SK-N-SH (cell line): ENCODE measurements around the gene SYNGR4. TPM values are rescaled to one million over a fixed set of nuclear protein-coding genes. Genes with fewer than 3 reads are reported as not detected.

Experiments
- CTCF ChIA-PET: fragments of 300-600, 350-600 bp; formaldehyde crosslinking; extraction: SDS; loops from one replicate; lab custom pipeline; 2021; lab: Yijun Ruan, JAX
- POLR2A ChIA-PET: fragments of 350-600 bp; sonication (Branson Sonifier 250); formaldehyde crosslinking; extraction: SDS; loops from one replicate; lab custom pipeline; 2020; ENCODE audit warnings: antibody characterized with exemption, inconsistent platforms; lab: Yijun Ruan, JAX
- DNase-seq: peaks from one replicate; pipeline ENCODE4 v3.0.0; 2012
- H2AFZ ChIP-seq: fragments of 200-600 bp; sonication (generic); 2 replicates; pipeline ENCODE4 v1.8.1; 2016; ENCODE audit warnings: antibody characterized with exemption, mild to moderate bottlenecking, low read depth
- H3F3A ChIP-seq: fragments of 200-600 bp; sonication (generic); replicated peaks from 2 replicates; pipeline ENCODE3; 2016; ENCODE audit warnings: antibody characterized with exemption, mild to moderate bottlenecking; ENCODE audit not compliant: insufficient read depth
- H3K27ac ChIP-seq, 2 experiments: fragments of 200-500 bp in 1 of 2; fragments of 200-600 bp in 1 of 2; sonication (Bioruptor generic) in 1 of 2; sonication (generic), shearing (Covaris generic) in 1 of 2; 2 replicates each; pipeline versions ENCODE4 v1.5.1 to v1.6.1; 2014 to 2016; ENCODE audit warnings: low read depth in 2 of 2, inconsistent platforms in 1 of 2, low read length in 1 of 2, mild to moderate bottlenecking in 1 of 2, mixed read lengths in 1 of 2
- H3K27me3 ChIP-seq: fragments of 200-600 bp; sonication (generic), shearing (Covaris generic); 2 replicates; pipeline ENCODE4 v1.6.1; 2016; ENCODE audit warnings: mixed run types; ENCODE audit not compliant: insufficient read depth
- H3K36me3 ChIP-seq, 2 experiments: fragments of 200-500 bp in 1 of 2; fragments of 200-600 bp in 1 of 2; sonication (Bioruptor generic) in 1 of 2; sonication (generic) in 1 of 2; replicated peaks in 1 of 2; 2 replicates each; pipeline versions ENCODE3 to v1.5.1; 2014 to 2016; ENCODE audit warnings: low read length in 1 of 2, mild to moderate bottlenecking in 1 of 2; ENCODE audit not compliant: insufficient read depth in 2 of 2, control insufficient read depth in 1 of 2
- H3K4me1 ChIP-seq, 2 experiments: fragments of 200-500 bp in 1 of 2; fragments of 200-600 bp in 1 of 2; sonication (Bioruptor generic) in 1 of 2; sonication (generic), shearing (Covaris generic) in 1 of 2; 2 replicates each; pipeline versions ENCODE4 v1.5.1 to v1.6.1; 2014 to 2016; ENCODE audit warnings: low read depth in 1 of 2, low read length in 1 of 2, mixed run types in 1 of 2; ENCODE audit not compliant: insufficient read depth in 2 of 2, control insufficient read depth in 1 of 2
- H3K4me2 ChIP-seq: fragments of 200-600 bp; sonication (generic), shearing (Covaris generic); 2 replicates; pipeline ENCODE4 v1.6.1; 2017; ENCODE audit warnings: mixed run types
- H3K4me3 ChIP-seq, 2 experiments: fragments of 200-500 bp in 1 of 2; fragments of 200-600 bp in 1 of 2; sonication (Bioruptor generic) in 1 of 2; sonication (generic), shearing (Covaris generic) in 1 of 2; 2 replicates each; pipeline versions ENCODE4 v1.5.1 to v1.8.1; 2014 to 2016; ENCODE audit warnings: low read depth in 2 of 2, inconsistent platforms in 1 of 2, low read length in 1 of 2, mild to moderate bottlenecking in 1 of 2, mixed read lengths in 1 of 2, moderate library complexity in 1 of 2
- H3K79me2 ChIP-seq: fragments of 200-600 bp; sonication (generic); 2 replicates; pipeline ENCODE4 v1.8.1; 2017; ENCODE audit warnings: mild to moderate bottlenecking; ENCODE audit not compliant: insufficient read depth
- H3K9ac ChIP-seq: fragments of 200-600 bp; sonication (generic); 2 replicates; pipeline ENCODE4 v1.6.1; 2017; ENCODE audit warnings: mixed run types
- H3K9me2 ChIP-seq: fragments of 200-600 bp; sonication (generic); 2 replicates; pipeline ENCODE4 v1.6.1; 2017; ENCODE audit warnings: mixed run types
- H3K9me3 ChIP-seq: fragments of 200-600 bp; sonication (generic); 2 replicates; pipeline ENCODE4 v1.6.1; 2017; ENCODE audit warnings: mixed run types, mild to moderate bottlenecking, moderate library complexity
- H4K20me1 ChIP-seq: fragments of 200-600 bp; sonication (generic); 2 replicates; pipeline ENCODE4 v1.6.1; 2017; ENCODE audit warnings: mild to moderate bottlenecking, mixed run types; ENCODE audit not compliant: insufficient read depth
- CHD2 ChIP-seq: fragments of 150-350 bp; IDR thresholded peaks from 2 replicates; pipeline ENCODE4 v1.6.1; 2018; ENCODE audit warnings: low read length; ENCODE audit not compliant: partially characterized antibody
- EP300 ChIP-seq, 2 experiments: IDR thresholded peaks; 2 replicates each; pipeline versions ENCODE4 v1.4.0 to v1.6.1; 2012; ENCODE audit warnings: borderline replicate concordance in 1 of 2, low read depth in 1 of 2, low read length in 1 of 2
- EZH2phosphoT487 ChIP-seq: fragments of 200-600 bp; sonication (generic); IDR thresholded peaks from 2 replicates; pipeline ENCODE4 v1.6.1; 2017; ENCODE audit warnings: low read depth, mixed run types, mild to moderate bottlenecking, antibody characterized with exemption, moderate library complexity, borderline replicate concordance
- FOXJ3 ChIP-seq: sonication (generic); formaldehyde crosslinking; IDR thresholded peaks from 2 replicates; pipeline ENCODE4 v1.5.1; 2020; ENCODE audit warnings: mild to moderate bottlenecking, missing genetic modification reagents
- MXI1 ChIP-seq: IDR thresholded peaks from 2 replicates; pipeline ENCODE4 v1.6.1; 2012; ENCODE audit warnings: mild to moderate bottlenecking, low read depth, low read length, improper control_type of control experiment
- PBX3 ChIP-seq: IDR thresholded peaks from 2 replicates; pipeline ENCODE4; 2012
- RCOR1 ChIP-seq: fragments of 150-350 bp; IDR thresholded peaks from 2 replicates; pipeline ENCODE4 v1.6.1; 2017; ENCODE audit warnings: antibody characterized with exemption, low read length
- RFX5 ChIP-seq: IDR thresholded peaks from 2 replicates; pipeline ENCODE4 v1.6.1; 2012; ENCODE audit warnings: mild to moderate bottlenecking, improper control_type of control experiment, low read length
- TAF1 ChIP-seq: IDR thresholded peaks from 2 replicates; pipeline ENCODE4 v1.6.1; 2012; ENCODE audit warnings: low read depth, mild to moderate bottlenecking, low read length, moderate library complexity, borderline replicate concordance
- TCF12 ChIP-seq: IDR thresholded peaks from 2 replicates; pipeline ENCODE4 v1.4.0; 2012
- USF2 ChIP-seq: fragments of 150-350 bp; IDR thresholded peaks from 2 replicates; pipeline ENCODE4 v1.6.1; 2017; ENCODE audit warnings: antibody characterized with exemption, low read length, low read depth, borderline replicate concordance
- YY1 ChIP-seq: IDR thresholded peaks from 2 replicates; pipeline ENCODE4 v1.4.0; 2012; ENCODE audit warnings: low read depth, mild to moderate bottlenecking
- WGBS: methylation state at CpG from one replicate; pipeline ENCODE4 v1.1.6; 2017; ENCODE audit warnings: low lambda C conversion rate; 5-methylcytosine and 5-hydroxymethylcytosine counted together
- polyA plus RNA-seq, 3 experiments: library from polyadenylated mRNA; depleted of rRNA; stranded (reverse); fragments of >200 nt; gene quantifications; 2 replicates each; pipeline ENCODE4 v1.2.3, GENCODE V29; 2012
- TF ChIP-seq, protein P1 (sequence below): IDR thresholded peaks from 2 replicates; pipeline ENCODE4 v1.4.0; 2012; ENCODE audit warnings: low read depth, borderline replicate concordance
- TF ChIP-seq, protein P2 (sequence below): fragments of 150-350 bp; IDR thresholded peaks from 2 replicates; pipeline ENCODE4 v1.6.1; 2016; ENCODE audit warnings: mild to moderate bottlenecking, low read depth, low read length
- TF ChIP-seq, protein P3 (sequence below): IDR thresholded peaks from 2 replicates; pipeline ENCODE4 v1.6.1; 2012; ENCODE audit warnings: mild to moderate bottlenecking, low read depth, low read length, moderate library complexity

Gene SYNGR4
- polyA plus RNA-seq, 1 of the 3 experiments (the other 2 are of a cell fraction): 0.08 TPM

DNA sequence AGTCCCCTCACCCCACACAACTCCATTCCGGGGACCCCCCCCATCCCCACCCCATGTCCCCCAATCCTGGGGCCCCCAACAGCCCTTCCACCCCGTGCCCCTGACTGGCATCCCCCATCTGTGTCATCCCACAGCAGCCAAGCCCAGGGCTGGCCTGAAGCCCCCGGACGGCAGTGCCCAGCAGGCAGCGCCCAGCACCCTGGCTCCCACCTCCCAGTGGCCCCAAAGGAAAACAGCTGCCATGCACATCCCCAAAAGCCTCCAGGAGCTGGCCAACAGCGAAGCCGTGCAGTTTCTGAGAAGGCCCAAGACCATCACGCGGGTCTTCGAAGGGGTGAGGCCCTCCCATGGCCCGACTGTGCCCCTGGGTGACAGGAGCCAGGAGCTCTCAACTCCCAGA is 1.4 kb downstream of the SYNGR4 start:
- ChIA-PET POLR2A (interaction anchor here (1.0 kb wide), 1 partner anchor 35 kb away, joined by 4 read pairs; no protein-coding TSS in a partner anchor), CTCF (interaction anchor here (3.4 kb wide), 1 partner anchor 25 kb away, joined by 14 read pairs; the partner anchor contains the start of gene KDELR1)
- no peak overlapping the region for H3K9ac ChIP-seq
- H4K20me1 ChIP-seq: no peaks in the 10 kb centered on the region
- no peak overlapping the region for H2AFZ ChIP-seq
- TF ChIP-seq TAF1: no peak
- no peak for TF ChIP-seq FOXJ3 (CRISPR knock-in tag)
- no peak for TF ChIP-seq RCOR1
- TF ChIP-seq RFX5: no peak
- TF ChIP-seq, protein P1, sequence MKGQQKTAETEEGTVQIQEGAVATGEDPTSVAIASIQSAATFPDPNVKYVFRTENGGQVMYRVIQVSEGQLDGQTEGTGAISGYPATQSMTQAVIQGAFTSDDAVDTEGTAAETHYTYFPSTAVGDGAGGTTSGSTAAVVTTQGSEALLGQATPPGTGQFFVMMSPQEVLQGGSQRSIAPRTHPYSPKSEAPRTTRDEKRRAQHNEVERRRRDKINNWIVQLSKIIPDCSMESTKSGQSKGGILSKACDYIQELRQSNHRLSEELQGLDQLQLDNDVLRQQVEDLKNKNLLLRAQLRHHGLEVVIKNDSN: no peak
- TF ChIP-seq, protein P2, sequence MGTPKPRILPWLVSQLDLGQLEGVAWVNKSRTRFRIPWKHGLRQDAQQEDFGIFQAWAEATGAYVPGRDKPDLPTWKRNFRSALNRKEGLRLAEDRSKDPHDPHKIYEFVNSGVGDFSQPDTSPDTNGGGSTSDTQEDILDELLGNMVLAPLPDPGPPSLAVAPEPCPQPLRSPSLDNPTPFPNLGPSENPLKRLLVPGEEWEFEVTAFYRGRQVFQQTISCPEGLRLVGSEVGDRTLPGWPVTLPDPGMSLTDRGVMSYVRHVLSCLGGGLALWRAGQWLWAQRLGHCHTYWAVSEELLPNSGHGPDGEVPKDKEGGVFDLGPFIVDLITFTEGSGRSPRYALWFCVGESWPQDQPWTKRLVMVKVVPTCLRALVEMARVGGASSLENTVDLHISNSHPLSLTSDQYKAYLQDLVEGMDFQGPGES: no peak
- TF ChIP-seq YY1: no peak
- TF ChIP-seq, protein P3, sequence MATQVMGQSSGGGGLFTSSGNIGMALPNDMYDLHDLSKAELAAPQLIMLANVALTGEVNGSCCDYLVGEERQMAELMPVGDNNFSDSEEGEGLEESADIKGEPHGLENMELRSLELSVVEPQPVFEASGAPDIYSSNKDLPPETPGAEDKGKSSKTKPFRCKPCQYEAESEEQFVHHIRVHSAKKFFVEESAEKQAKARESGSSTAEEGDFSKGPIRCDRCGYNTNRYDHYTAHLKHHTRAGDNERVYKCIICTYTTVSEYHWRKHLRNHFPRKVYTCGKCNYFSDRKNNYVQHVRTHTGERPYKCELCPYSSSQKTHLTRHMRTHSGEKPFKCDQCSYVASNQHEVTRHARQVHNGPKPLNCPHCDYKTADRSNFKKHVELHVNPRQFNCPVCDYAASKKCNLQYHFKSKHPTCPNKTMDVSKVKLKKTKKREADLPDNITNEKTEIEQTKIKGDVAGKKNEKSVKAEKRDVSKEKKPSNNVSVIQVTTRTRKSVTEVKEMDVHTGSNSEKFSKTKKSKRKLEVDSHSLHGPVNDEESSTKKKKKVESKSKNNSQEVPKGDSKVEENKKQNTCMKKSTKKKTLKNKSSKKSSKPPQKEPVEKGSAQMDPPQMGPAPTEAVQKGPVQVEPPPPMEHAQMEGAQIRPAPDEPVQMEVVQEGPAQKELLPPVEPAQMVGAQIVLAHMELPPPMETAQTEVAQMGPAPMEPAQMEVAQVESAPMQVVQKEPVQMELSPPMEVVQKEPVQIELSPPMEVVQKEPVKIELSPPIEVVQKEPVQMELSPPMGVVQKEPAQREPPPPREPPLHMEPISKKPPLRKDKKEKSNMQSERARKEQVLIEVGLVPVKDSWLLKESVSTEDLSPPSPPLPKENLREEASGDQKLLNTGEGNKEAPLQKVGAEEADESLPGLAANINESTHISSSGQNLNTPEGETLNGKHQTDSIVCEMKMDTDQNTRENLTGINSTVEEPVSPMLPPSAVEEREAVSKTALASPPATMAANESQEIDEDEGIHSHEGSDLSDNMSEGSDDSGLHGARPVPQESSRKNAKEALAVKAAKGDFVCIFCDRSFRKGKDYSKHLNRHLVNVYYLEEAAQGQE: no peak
- peaks cover 6% of the 10 kb centered on the region for H3F3A ChIP-seq
- no peaks in the 10 kb centered on the region for H3K9me2 ChIP-seq
- no peak for DNase-seq
- 89% methylated on average over 11 of the region's 11 CpGs for WGBS
- H3K79me2 ChIP-seq: no peaks in the 10 kb centered on the region
- peaks cover 4 to 30% of the 10 kb centered on the region in 2 experiments; a peak in 1 of 4 replicates for H3K4me1 ChIP-seq
- no peaks in the 10 kb centered on the region for H3K27me3 ChIP-seq
- no peaks in the 10 kb centered on the region for H3K9me3 ChIP-seq
- H3K27ac ChIP-seq: no peak overlapping the region
- H3K36me3 ChIP-seq: no peaks in the 10 kb centered on the region
- no peak overlapping the region for H3K4me3 ChIP-seq
- no peak overlapping the region for H3K4me2 ChIP-seq

GRCh38 chr19:48367855-48368254 is 3.7 kb downstream of the SYNGR4 start:
- CTCF ChIA-PET: interaction anchor here (2.6 kb wide), 1 partner anchor 23 kb away, joined by 15 read pairs; the partner anchor contains the start of gene KDELR1
- Histone ChIP-seq H3K4me2 (no peak overlapping the region), H3K9me2 (no peaks in the 10 kb centered on the region), H3K36me3 (no peaks in the 10 kb centered on the region), H3K27ac (peak overlapping the region in 1 of 2 experiments; percentile 4; a peak in 1 of 4 replicates), H3K79me2 (no peaks in the 10 kb centered on the region), H3K9me3 (no peaks in the 10 kb centered on the region), H3K4me3 (no peak overlapping the region), H2AFZ (no peak overlapping the region), H3K27me3 (no peaks in the 10 kb centered on the region), H4K20me1 (no peaks in the 10 kb centered on the region), H3K4me1 (peaks cover 4 to 42% of the 10 kb centered on the region in 2 experiments; a peak in 1 of 4 replicates), H3F3A (peaks cover 6% of the 10 kb centered on the region), H3K9ac (no peak overlapping the region)
- POLR2A ChIA-PET: no interaction called here
- DNase-seq: no peak
- 84% methylated on average over 5 of the region's 5 CpGs for WGBS
- no peak for TF ChIP-seq MXI1
- TF ChIP-seq TCF12: no peak
- TF ChIP-seq PBX3: no peak
- no peak for TF ChIP-seq USF2
- no peak for TF ChIP-seq EZH2phosphoT487
- TF ChIP-seq RCOR1: no peak
- TF ChIP-seq, protein P2: no peak
- TF ChIP-seq EP300 (IDR thresholded peaks at IDR 0.05; ENCODE audit: borderline replicate concordance in 1 of 2, low read depth in 1 of 2, low read length in 1 of 2): no peak
- no peak for TF ChIP-seq CHD2
